SK-N-SH (cell line): ENCODE data around the gene TANGO6. TPM values are rescaled to one million over a fixed set of nuclear protein-coding genes. Genes with fewer than 3 reads are reported as not detected.

Experiments used
- CTCF ChIA-PET: fragments of 300-600, 350-600 bp; formaldehyde crosslinking; extraction: SDS; loops from one replicate; lab custom pipeline; 2021; lab: Yijun Ruan, JAX
- POLR2A ChIA-PET: fragments of 350-600 bp; sonication (Branson Sonifier 250); formaldehyde crosslinking; extraction: SDS; loops from one replicate; lab custom pipeline; 2020; ENCODE audit warnings: antibody characterized with exemption, inconsistent platforms; lab: Yijun Ruan, JAX
- DNase-seq: peaks from one replicate; pipeline ENCODE4 v3.0.0; 2012
- H2AFZ ChIP-seq: fragments of 200-600 bp; sonication (generic); 2 replicates; pipeline ENCODE4 v1.8.1; 2016; ENCODE audit warnings: antibody characterized with exemption, mild to moderate bottlenecking, low read depth
- H3F3A ChIP-seq: fragments of 200-600 bp; sonication (generic); replicated peaks from 2 replicates; pipeline ENCODE3; 2016; ENCODE audit warnings: antibody characterized with exemption, mild to moderate bottlenecking; ENCODE audit not compliant: insufficient read depth
- H3K27ac ChIP-seq, 2 experiments: fragments of 200-500 bp in 1 of 2; fragments of 200-600 bp in 1 of 2; sonication (Bioruptor generic) in 1 of 2; sonication (generic), shearing (Covaris generic) in 1 of 2; 2 replicates each; pipeline versions ENCODE4 v1.5.1 to v1.6.1; 2014 to 2016; ENCODE audit warnings: low read depth in 2 of 2, inconsistent platforms in 1 of 2, low read length in 1 of 2, mild to moderate bottlenecking in 1 of 2, mixed read lengths in 1 of 2
- H3K27me3 ChIP-seq: fragments of 200-600 bp; sonication (generic), shearing (Covaris generic); 2 replicates; pipeline ENCODE4 v1.6.1; 2016; ENCODE audit warnings: mixed run types; ENCODE audit not compliant: insufficient read depth
- H3K36me3 ChIP-seq, 2 experiments: fragments of 200-500 bp in 1 of 2; fragments of 200-600 bp in 1 of 2; sonication (Bioruptor generic) in 1 of 2; sonication (generic) in 1 of 2; replicated peaks in 1 of 2; 2 replicates each; pipeline versions ENCODE3 to v1.5.1; 2014 to 2016; ENCODE audit warnings: low read length in 1 of 2, mild to moderate bottlenecking in 1 of 2; ENCODE audit not compliant: insufficient read depth in 2 of 2, control insufficient read depth in 1 of 2
- H3K4me1 ChIP-seq, 2 experiments: fragments of 200-500 bp in 1 of 2; fragments of 200-600 bp in 1 of 2; sonication (Bioruptor generic) in 1 of 2; sonication (generic), shearing (Covaris generic) in 1 of 2; 2 replicates each; pipeline versions ENCODE4 v1.5.1 to v1.6.1; 2014 to 2016; ENCODE audit warnings: low read depth in 1 of 2, low read length in 1 of 2, mixed run types in 1 of 2; ENCODE audit not compliant: insufficient read depth in 2 of 2, control insufficient read depth in 1 of 2
- H3K4me2 ChIP-seq: fragments of 200-600 bp; sonication (generic), shearing (Covaris generic); 2 replicates; pipeline ENCODE4 v1.6.1; 2017; ENCODE audit warnings: mixed run types
- H3K4me3 ChIP-seq, 2 experiments: fragments of 200-500 bp in 1 of 2; fragments of 200-600 bp in 1 of 2; sonication (Bioruptor generic) in 1 of 2; sonication (generic), shearing (Covaris generic) in 1 of 2; 2 replicates each; pipeline versions ENCODE4 v1.5.1 to v1.8.1; 2014 to 2016; ENCODE audit warnings: low read depth in 2 of 2, inconsistent platforms in 1 of 2, low read length in 1 of 2, mild to moderate bottlenecking in 1 of 2, mixed read lengths in 1 of 2, moderate library complexity in 1 of 2
- H3K79me2 ChIP-seq: fragments of 200-600 bp; sonication (generic); 2 replicates; pipeline ENCODE4 v1.8.1; 2017; ENCODE audit warnings: mild to moderate bottlenecking; ENCODE audit not compliant: insufficient read depth
- H3K9ac ChIP-seq: fragments of 200-600 bp; sonication (generic); 2 replicates; pipeline ENCODE4 v1.6.1; 2017; ENCODE audit warnings: mixed run types
- H3K9me2 ChIP-seq: fragments of 200-600 bp; sonication (generic); 2 replicates; pipeline ENCODE4 v1.6.1; 2017; ENCODE audit warnings: mixed run types
- H3K9me3 ChIP-seq: fragments of 200-600 bp; sonication (generic); 2 replicates; pipeline ENCODE4 v1.6.1; 2017; ENCODE audit warnings: mixed run types, mild to moderate bottlenecking, moderate library complexity
- H4K20me1 ChIP-seq: fragments of 200-600 bp; sonication (generic); 2 replicates; pipeline ENCODE4 v1.6.1; 2017; ENCODE audit warnings: mild to moderate bottlenecking, mixed run types; ENCODE audit not compliant: insufficient read depth
- EP300 ChIP-seq, 2 experiments: IDR thresholded peaks; 2 replicates each; pipeline versions ENCODE4 v1.4.0 to v1.6.1; 2012; ENCODE audit warnings: borderline replicate concordance in 1 of 2, low read depth in 1 of 2, low read length in 1 of 2
- EZH2phosphoT487 ChIP-seq: fragments of 200-600 bp; sonication (generic); IDR thresholded peaks from 2 replicates; pipeline ENCODE4 v1.6.1; 2017; ENCODE audit warnings: low read depth, mixed run types, mild to moderate bottlenecking, antibody characterized with exemption, moderate library complexity, borderline replicate concordance
- FOSL2 ChIP-seq: IDR thresholded peaks from 2 replicates; pipeline ENCODE4 v1.4.0; 2012; ENCODE audit warnings: low read depth, mild to moderate bottlenecking, moderate library complexity, borderline replicate concordance
- FOXJ3 ChIP-seq: sonication (generic); formaldehyde crosslinking; IDR thresholded peaks from 2 replicates; pipeline ENCODE4 v1.5.1; 2020; ENCODE audit warnings: mild to moderate bottlenecking, missing genetic modification reagents
- FOXM1 ChIP-seq: IDR thresholded peaks from 2 replicates; pipeline ENCODE4 v1.4.0; 2012; ENCODE audit warnings: low read depth, mild to moderate bottlenecking
- GABPA ChIP-seq: IDR thresholded peaks from 2 replicates; pipeline ENCODE4 v1.4.0; 2012; ENCODE audit warnings: low read depth, mild to moderate bottlenecking
- JUND ChIP-seq: IDR thresholded peaks from 2 replicates; pipeline ENCODE4 v1.4.0; 2012
- MEF2A ChIP-seq: IDR thresholded peaks from 2 replicates; pipeline ENCODE4 v1.4.0; 2012; ENCODE audit warnings: low read depth, borderline replicate concordance
- MXI1 ChIP-seq: IDR thresholded peaks from 2 replicates; pipeline ENCODE4 v1.6.1; 2012; ENCODE audit warnings: mild to moderate bottlenecking, low read depth, low read length, improper control_type of control experiment
- NRF1 ChIP-seq: IDR thresholded peaks from 2 replicates; pipeline ENCODE4 v1.6.1; 2012; ENCODE audit warnings: low read depth, mild to moderate bottlenecking, low read length
- PBX3 ChIP-seq: IDR thresholded peaks from 2 replicates; pipeline ENCODE4; 2012
- POLR2AphosphoS5 ChIP-seq: IDR thresholded peaks from 2 replicates; pipeline ENCODE4 v1.6.1; 2012; ENCODE audit warnings: low read depth, low read length
- RXRA ChIP-seq: IDR thresholded peaks from 2 replicates; pipeline ENCODE4 v1.4.0; 2012; ENCODE audit warnings: low read depth, mild to moderate bottlenecking, borderline replicate concordance
- SMC3 ChIP-seq: IDR thresholded peaks from 2 replicates; pipeline ENCODE4 v1.6.1; 2012; ENCODE audit warnings: low read depth, low read length, improper control_type of control experiment
- TAF1 ChIP-seq: IDR thresholded peaks from 2 replicates; pipeline ENCODE4 v1.6.1; 2012; ENCODE audit warnings: low read depth, mild to moderate bottlenecking, low read length, moderate library complexity, borderline replicate concordance
- TCF12 ChIP-seq: IDR thresholded peaks from 2 replicates; pipeline ENCODE4 v1.4.0; 2012
- USF1 ChIP-seq: IDR thresholded peaks from 2 replicates; pipeline ENCODE4 v1.4.0; 2012; ENCODE audit warnings: low read depth, borderline replicate concordance
- USF2 ChIP-seq: fragments of 150-350 bp; IDR thresholded peaks from 2 replicates; pipeline ENCODE4 v1.6.1; 2017; ENCODE audit warnings: antibody characterized with exemption, low read length, low read depth, borderline replicate concordance
- YY1 ChIP-seq: IDR thresholded peaks from 2 replicates; pipeline ENCODE4 v1.4.0; 2012; ENCODE audit warnings: low read depth, mild to moderate bottlenecking
- WGBS: methylation state at CpG from one replicate; pipeline ENCODE4 v1.1.6; 2017; ENCODE audit warnings: low lambda C conversion rate; 5-methylcytosine and 5-hydroxymethylcytosine counted together
- polyA plus RNA-seq, 3 experiments: library from polyadenylated mRNA; depleted of rRNA; stranded (reverse); fragments of >200 nt; gene quantifications; 2 replicates each; pipeline ENCODE4 v1.2.3, GENCODE V29; 2012

TANGO6 gene
- polyA plus RNA-seq, 1 of the 3 experiments (the other 2 are of a cell fraction): 5.5 TPM

GRCh38 chr16:69114346-69114975 lies 271.1 kb downstream of the TANGO6 start:
- H2AFZ ChIP-seq: no peak overlapping the region
- H3K27ac ChIP-seq: no peak overlapping the region
- H4K20me1 ChIP-seq: peaks cover 13% of the 10 kb centered on the region; the same call in 1 of the 2 replicates
- H3K9me3 ChIP-seq: no peaks in the 10 kb centered on the region
- H3K79me2 ChIP-seq: no peaks in the 10 kb centered on the region
- CTCF ChIA-PET: interaction anchor here (0.7 to 7.3 kb wide), 4 partner anchors 10 to 270 kb away, joined by 3 to 62 read pairs (median 23); no protein-coding TSS in a partner anchor
- no peaks in the 10 kb centered on the region; a peak in 1 of 4 replicates for H3K4me1 ChIP-seq
- no peaks in the 10 kb centered on the region for H3K27me3 ChIP-seq
- H3F3A ChIP-seq: peaks cover 3% of the 10 kb centered on the region
- TF ChIP-seq USF2 (no peak), NRF1 (no peak), FOXJ3 (CRISPR knock-in tag) (no peak), POLR2AphosphoS5 (no peak), SMC3 (no peak), EP300 (IDR thresholded peaks at IDR 0.05; ENCODE audit: borderline replicate concordance in 1 of 2, low read depth in 1 of 2, low read length in 1 of 2) (no peak), FOXM1 (no peak), JUND (no peak), USF1 (no peak), FOSL2 (no peak), EZH2phosphoT487 (no peak), MEF2A (no peak), RXRA (no peak), TCF12 (no peak), PBX3 (no peak), YY1 (no peak), TAF1 (no peak), MXI1 (no peak), GABPA (no peak)
- TF ChIP-seq, all 33 proteins: peak for 0
- Histone ChIP-seq H3K9ac (no peak overlapping the region), H3K9me2 (no peaks in the 10 kb centered on the region), H3K4me2 (no peak overlapping the region), H3K4me3 (no peak overlapping the region), H3K36me3 (peaks cover 19 to 74% of the 10 kb centered on the region in 2 experiments)
- DNase-seq: no peak
- POLR2A ChIA-PET: interaction anchor here (1.4 kb wide), 1 partner anchor 18 kb away, joined by 3 read pairs; the partner anchor contains the start of genes CHTF8 and UTP4
- 95% methylated on average over 25 of the region's 25 CpGs for WGBS
